SK-N-MC (cell line): ENCODE measurements around the gene EREG.

Experiments used
- EZH2 ChIP-seq: fragments of 200-600 bp; sonication (generic); IDR thresholded peaks from one replicate; pipeline ENCODE4 v1.6.1; 2017; ENCODE audit warnings: antibody characterized with exemption
- POLR2AphosphoS5 ChIP-seq: IDR thresholded peaks from 2 replicates; pipeline ENCODE4 v1.6.1; 2012; ENCODE audit warnings: mild to moderate bottlenecking, low read depth, low read length, borderline replicate concordance

- TF ChIP-seq POLR2AphosphoS5 (no peak), EZH2 (no peak)
Observed at GRCh38 chr4:74407891-74408290, 42.9 kb downstream of the EREG start.
